GM21825 (cell line): ENCODE measurements around the gene TSPAN31.

Experiments used
- ATAC-seq: cut with Tn5 transposase; IDR thresholded peaks from one replicate; pipeline ENCODE4 v1.9.1; 2021; ENCODE audit warnings: mild to moderate bottlenecking, moderate library complexity; ENCODE audit not compliant: unreplicated experiment

TSPAN31 gene

GRCh38 chr12:57751788-57752667, 7.2 kb downstream of the TSPAN31 start, which contains the start of gene CDK4:
Gene CDK4, minus strand, starts transcription at chr12:57752310. Its CDS starts 593 bp downstream, at chr12:57751717.
- ATAC-seq, result peak; percentile 63

GRCh38 chr12:57752668-57753000, 7.8 kb downstream of the TSPAN31 start:
- no peak for ATAC-seq

GRCh38 chr12:57753756-57754337, 9.0 kb downstream of the TSPAN31 start:
- no peak for ATAC-seq

- ATAC-seq, result peak; percentile 35
These were observed 9.8 kb downstream of the TSPAN31 start, which contains the start of gene MARCHF9 for GRCh38 chr12:57754411-57755193. Gene MARCHF9, plus strand, starts transcription at chr12:57755103. Its CDS starts 426 bp downstream, at chr12:57755529.

- no peak for ATAC-seq
These were observed 10.3 kb downstream of the TSPAN31 start for GRCh38 chr12:57755194-57755453.

GRCh38 chr12:57755454-57756372, 10.9 kb downstream of the TSPAN31 start:
- no peak for ATAC-seq

GRCh38 chr12:57756406-57757341, 11.8 kb downstream of the TSPAN31 start:
- peak; percentile 22 for ATAC-seq

GRCh38 chr12:57757771-57758170, 12.9 kb downstream of the TSPAN31 start:
- no peak for ATAC-seq

- no peak for ATAC-seq
These were observed 13.9 kb downstream of the TSPAN31 start for GRCh38 chr12:57758552-57759359.

- no peak for ATAC-seq
These were observed 14.6 kb downstream of the TSPAN31 start for GRCh38 chr12:57759360-57759980.

GRCh38 chr12:57760347-57760982, 15.6 kb downstream of the TSPAN31 start:
- ATAC-seq, result no peak

GRCh38 chr12:57761391-57761998, 16.7 kb downstream of the TSPAN31 start:
- ATAC-seq, result no peak

- ATAC-seq, result no peak
These were observed 17.6 kb downstream of the TSPAN31 start for GRCh38 chr12:57762463-57762862.

GRCh38 chr12:57763881-57764661, 19.2 kb downstream of the TSPAN31 start:
- ATAC-seq, result no peak

- no peak for ATAC-seq
These were observed 19.8 kb downstream of the TSPAN31 start for GRCh38 chr12:57764662-57765002.

- no peak for ATAC-seq
These were observed 20.3 kb downstream of the TSPAN31 start for GRCh38 chr12:57765003-57765697.
